GM12801 (cell line): ENCODE results near the gene RARB.

Source experiments
- TF ChIP-seq, protein P1 (sequence below): IDR thresholded peaks from one replicate; pipeline ENCODE4 v1.5.1; 2011; ENCODE audit warnings: control low read depth; ENCODE audit not compliant: insufficient read length; ENCODE audit errors: extremely low read depth

RARB gene

DNA sequence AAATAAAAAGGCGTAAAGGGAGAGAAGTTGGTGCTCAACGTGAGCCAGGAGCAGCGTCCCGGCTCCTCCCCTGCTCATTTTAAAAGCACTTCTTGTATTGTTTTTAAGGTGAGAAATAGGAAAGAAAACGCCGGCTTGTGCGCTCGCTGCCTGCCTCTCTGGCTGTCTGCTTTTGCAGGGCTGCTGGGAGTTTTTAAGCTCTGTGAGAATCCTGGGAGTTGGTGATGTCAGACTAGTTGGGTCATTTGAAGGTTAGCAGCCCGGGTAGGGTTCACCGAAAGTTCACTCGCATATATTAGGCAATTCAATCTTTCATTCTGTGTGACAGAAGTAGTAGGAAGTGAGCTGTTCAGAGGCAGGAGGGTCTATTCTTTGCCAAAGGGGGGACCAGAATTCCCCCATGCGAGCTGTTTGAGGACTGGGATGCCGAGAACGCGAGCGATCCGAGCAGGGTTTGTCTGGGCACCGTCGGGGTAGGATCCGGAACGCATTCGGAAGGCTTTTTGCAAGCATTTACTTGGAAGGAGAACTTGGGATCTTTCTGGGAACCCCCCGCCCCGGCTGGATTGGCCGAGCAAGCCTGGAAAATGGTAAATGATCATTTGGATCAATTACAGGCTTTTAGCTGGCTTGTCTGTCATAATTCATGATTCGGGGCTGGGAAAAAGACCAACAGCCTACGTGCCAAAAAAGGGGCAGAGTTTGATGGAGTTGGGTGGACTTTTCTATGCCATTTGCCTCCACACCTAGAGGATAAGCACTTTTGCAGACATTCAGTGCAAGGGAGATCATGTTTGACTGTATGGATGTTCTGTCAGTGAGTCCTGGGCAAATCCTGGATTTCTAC, at the start of gene RARB:
RARB (plus strand) TSS at position 322 of the 847 bp plus-strand sequence; CDS start at position 791, 469 bp downstream.
- TF ChIP-seq, protein P1, sequence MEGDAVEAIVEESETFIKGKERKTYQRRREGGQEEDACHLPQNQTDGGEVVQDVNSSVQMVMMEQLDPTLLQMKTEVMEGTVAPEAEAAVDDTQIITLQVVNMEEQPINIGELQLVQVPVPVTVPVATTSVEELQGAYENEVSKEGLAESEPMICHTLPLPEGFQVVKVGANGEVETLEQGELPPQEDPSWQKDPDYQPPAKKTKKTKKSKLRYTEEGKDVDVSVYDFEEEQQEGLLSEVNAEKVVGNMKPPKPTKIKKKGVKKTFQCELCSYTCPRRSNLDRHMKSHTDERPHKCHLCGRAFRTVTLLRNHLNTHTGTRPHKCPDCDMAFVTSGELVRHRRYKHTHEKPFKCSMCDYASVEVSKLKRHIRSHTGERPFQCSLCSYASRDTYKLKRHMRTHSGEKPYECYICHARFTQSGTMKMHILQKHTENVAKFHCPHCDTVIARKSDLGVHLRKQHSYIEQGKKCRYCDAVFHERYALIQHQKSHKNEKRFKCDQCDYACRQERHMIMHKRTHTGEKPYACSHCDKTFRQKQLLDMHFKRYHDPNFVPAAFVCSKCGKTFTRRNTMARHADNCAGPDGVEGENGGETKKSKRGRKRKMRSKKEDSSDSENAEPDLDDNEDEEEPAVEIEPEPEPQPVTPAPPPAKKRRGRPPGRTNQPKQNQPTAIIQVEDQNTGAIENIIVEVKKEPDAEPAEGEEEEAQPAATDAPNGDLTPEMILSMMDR: no peak

DNA sequence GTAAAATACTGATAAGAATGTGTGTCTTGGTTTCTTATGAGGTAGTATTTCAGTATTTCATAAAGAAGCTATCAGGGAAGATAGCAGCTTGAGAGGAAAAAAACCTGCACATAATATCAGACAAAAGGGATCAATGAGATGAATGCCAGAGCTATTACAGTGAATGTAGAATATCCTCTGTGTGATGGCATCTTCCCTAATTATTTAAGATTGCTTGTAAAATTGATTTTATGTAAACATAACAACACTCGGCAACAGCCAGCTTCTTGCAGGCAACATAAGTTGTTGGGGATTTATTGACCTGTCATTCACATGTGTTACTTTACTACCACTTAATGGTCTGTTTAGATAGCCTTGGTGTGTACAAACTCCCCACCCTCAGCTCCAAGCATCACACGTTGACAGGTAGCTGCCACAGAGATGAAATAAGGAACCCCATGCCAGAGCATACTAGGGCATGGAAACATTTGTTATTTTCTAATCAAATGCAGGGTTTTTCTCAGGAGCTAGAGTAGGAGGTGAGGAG, 49.2 kb upstream of the RARB start:
- TF ChIP-seq, protein P1: no peak

DNA sequence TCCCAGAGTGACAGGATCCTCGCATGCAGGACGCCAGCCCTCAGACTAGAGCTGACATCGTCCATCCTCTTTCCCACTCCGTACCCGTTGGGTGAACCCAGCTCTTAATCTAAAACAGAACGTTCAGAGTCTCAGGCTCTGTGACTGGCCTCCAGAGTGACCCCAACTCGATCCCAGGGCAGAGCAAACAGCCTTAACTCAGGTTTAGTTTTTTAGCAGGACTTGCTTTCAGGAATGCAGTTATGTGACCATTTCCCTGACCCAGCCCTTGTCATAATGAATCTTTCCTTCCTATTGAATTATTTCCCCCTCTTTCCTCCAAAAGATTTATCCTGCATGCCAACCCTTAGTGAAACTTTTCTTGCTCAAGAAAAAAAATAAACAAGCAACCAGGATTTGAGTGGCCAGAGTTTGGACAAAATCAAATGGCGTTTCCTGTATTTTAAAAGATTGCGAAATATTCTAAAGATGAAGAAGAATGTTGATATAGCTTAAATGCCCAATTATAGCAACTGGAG, 47.8 kb upstream of the RARB start:
- TF ChIP-seq, protein P1: no peak

DNA sequence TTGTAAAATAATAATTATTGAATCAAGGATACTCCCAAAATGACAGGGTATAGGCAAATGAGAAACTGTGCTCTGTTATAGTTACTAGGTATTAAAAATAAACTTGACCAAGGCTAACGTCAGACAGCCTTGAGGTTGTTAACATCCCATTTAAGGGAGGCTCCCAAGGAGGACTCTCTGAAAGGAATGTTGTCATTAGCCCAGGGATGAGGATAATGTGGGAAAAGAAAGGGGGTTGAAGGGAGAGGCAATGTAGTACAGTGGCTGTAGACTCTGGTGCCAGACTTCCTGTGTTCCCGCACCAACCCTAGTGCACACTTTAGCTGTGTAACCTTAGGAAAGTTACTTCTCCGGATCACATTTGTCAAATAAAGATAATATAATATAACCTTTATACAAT, 47.0 kb upstream of the RARB start:
- TF ChIP-seq, protein P1: no peak

DNA sequence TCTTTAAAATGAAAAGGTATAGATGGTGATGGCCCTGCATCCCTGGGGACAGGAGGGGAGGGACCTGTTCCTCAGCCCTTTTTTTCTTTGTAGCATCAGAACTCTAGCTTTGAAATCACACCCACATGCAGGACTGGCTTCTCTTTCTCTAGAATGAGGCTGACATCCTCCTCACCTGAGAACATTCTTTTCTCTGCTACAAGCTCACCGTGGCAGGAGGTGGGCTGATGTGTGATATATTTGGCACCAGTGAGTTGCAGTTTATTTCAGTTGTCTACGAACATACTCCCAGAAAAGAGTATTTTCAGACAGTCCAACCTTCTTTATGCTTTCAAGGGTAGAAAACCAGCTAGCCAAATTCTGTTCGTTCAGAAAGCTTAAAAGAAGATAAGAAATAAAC, 43.6 kb upstream of the RARB start:
- TF ChIP-seq, protein P1: no peak

DNA sequence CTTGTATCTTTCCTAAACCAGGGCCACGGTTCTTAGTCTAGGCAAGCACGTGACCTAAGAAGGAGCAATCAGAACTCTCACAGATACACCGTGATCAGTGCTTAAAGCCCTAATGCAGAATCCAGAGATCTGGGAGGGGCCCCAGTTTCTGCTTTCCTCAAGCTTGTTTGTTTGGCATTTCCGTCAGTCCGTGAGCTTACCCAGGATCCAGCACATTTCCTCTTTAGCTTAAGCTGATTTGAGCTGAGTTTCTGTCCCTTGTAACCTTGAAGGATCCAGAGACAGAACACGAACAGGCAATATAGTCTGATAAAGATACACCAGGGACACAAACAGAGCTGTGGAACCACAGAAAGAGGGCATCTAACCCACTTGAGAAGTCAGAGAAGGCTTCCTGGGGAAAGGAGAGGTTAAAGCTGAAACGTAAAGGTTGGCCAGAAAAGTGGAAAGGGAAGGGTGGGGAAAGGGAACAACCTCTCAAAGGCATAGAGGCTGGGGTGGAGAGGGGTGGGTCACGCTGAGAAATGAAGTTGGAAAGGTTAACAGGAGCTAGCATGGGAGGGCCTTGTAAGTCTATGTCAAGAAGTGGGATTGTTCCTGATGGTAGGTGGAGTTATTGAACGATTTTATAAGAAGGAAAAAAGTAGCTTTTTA, 42.1 kb upstream of the RARB start:
- TF ChIP-seq, protein P1: no peak

DNA sequence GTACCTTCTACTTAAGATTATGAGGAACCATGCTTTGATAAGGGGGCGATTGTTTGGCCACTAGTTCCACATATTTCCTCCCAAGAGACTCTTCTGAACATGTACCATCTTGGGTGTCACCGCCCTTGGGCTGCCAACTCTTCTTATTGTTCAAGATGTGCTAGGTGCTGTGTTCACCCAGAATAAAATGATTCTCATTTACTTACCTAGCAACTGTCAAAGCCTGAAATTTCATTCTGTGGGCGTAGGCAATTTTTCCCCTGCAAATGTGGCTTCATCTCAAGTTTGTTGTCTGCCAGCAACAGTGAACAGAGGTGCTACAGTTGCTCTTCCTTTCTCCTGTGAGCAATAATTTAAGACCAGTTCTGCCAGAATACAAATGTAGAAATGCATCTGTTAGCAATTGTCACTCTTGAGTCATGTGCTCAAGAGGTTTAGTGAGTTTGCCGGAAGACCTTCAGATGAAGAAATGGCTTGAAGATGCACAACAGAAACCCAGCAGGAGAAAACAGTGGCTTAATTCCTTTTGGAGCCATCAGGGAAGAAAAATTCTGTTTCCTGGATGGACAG, 41.3 kb upstream of the RARB start:
- TF ChIP-seq, protein P1: no peak
